GM12891 (cell line): ENCODE results near the gene HSD3B2.
A peak's percentile ranks its signal among the peaks of the same experiment; 100 is the strongest.

Experiments
- DNase-seq: peaks from one replicate; pipeline ENCODE4 v3.0.0; 2011; ENCODE audit warnings: low spot score; ENCODE audit not compliant: insufficient read length
- FAIRE-seq: peaks from 2 replicates; lab custom pipeline; 2011; peaks lifted over from hg19 to GRCh38; lab: Jason Lieb, UNC
- PAX5 ChIP-seq: IDR thresholded peaks from 2 replicates; pipeline ENCODE4 v1.6.1; 2011; ENCODE audit warnings: low read length, moderate library complexity, mild to moderate bottlenecking; ENCODE audit not compliant: insufficient read depth, severe bottlenecking
- POLR2A ChIP-seq: IDR thresholded peaks from 2 replicates; pipeline ENCODE4 v1.6.1; 2011; ENCODE audit warnings: low read depth, low read length, control low read depth
- POLR2AphosphoS5 ChIP-seq: IDR thresholded peaks from 2 replicates; pipeline ENCODE4 v1.6.1; 2011; ENCODE audit warnings: low read depth, low read length, control low read depth
- POU2F2 ChIP-seq: IDR thresholded peaks from 2 replicates; pipeline ENCODE4 v1.6.1; 2011; ENCODE audit warnings: low read depth, mild to moderate bottlenecking, control low read depth, low read length, moderate library complexity
- SPI1 ChIP-seq: IDR thresholded peaks from 2 replicates; pipeline ENCODE4 v1.6.1; 2011; ENCODE audit warnings: low read depth, low read length, control low read depth
- TAF1 ChIP-seq: IDR thresholded peaks from 2 replicates; pipeline ENCODE4 v1.6.1; 2011; ENCODE audit warnings: low read depth, low read length, control low read depth

HSD3B2 gene

DNA sequence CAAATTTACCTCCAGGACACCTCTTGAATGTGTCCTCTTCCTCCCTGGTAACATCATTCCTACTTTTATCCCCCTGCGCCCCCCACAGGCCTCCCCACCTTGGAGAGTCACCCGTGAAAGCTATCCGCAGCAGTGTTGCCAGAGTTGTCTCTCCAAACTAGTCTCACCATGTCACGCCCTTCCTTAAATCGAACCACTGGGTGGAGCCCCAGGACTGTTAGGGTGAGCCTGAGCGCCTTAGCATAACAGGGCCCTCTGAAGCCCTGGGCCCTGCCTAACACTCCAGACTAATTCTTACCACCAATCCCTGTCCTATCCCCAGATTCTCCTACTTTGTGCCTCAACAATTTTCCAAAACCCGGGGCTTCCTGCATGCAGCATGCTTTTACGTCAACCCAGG, 35.0 kb downstream of the HSD3B2 start:
- no peak for TF ChIP-seq SPI1
- no peak for TF ChIP-seq PAX5
- TF ChIP-seq POLR2A, result no peak
- no peak for TF ChIP-seq TAF1
- TF ChIP-seq POU2F2, result no peak
- TF ChIP-seq POLR2AphosphoS5, result no peak
- DNase-seq (no peak), FAIRE-seq (no peak)

DNA sequence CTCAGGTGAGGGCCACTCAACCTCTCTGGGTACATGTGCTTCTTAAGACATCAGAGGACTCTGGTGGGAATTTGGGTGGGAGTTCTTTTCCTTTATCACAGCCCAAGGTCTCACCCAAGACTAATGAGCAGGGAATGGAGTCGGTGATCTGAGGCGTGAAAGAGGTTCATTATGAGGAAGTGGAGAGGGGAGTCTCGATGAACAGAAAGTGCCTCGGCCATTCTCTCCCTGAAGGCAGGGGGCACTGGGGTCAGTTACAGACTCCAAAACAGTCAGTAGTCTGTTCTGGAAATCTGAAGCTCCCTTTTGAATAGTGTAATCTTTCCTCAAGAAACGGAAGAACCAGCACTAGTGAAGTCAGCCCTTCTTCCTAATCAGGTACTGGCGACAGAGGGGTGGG, 36.2 kb downstream of the HSD3B2 start:
- FAIRE-seq (no peak), DNase-seq (no peak)
- TF ChIP-seq POLR2A (no peak), SPI1 (peak; percentile 28; the same call in 1 of the 2 replicates), POLR2AphosphoS5 (no peak)

DNA sequence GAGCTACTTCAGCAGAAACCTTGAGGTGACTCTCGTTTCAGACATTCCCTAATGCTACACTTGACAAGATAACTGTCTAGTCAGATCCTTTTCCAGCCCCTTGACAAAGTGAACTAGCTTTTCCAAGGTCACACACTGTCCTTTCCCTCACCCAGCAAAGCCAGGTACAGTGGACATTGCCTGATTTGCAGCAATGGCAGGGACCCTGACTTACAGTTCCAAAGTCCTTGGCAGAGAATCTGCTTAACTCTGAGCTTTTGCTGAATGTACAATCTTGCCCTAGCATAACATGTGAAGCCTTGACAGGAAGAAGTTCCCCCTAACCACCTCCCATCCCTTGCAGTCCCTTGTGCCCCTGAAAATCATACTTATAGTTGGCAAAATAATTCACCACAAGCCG, 37.1 kb downstream of the HSD3B2 start:
- DNase-seq, result no peak
- no peak for FAIRE-seq
- TF ChIP-seq POLR2A (no peak), SPI1 (no peak), PAX5 (no peak), TAF1 (no peak), POU2F2 (no peak), POLR2AphosphoS5 (no peak)

DNA sequence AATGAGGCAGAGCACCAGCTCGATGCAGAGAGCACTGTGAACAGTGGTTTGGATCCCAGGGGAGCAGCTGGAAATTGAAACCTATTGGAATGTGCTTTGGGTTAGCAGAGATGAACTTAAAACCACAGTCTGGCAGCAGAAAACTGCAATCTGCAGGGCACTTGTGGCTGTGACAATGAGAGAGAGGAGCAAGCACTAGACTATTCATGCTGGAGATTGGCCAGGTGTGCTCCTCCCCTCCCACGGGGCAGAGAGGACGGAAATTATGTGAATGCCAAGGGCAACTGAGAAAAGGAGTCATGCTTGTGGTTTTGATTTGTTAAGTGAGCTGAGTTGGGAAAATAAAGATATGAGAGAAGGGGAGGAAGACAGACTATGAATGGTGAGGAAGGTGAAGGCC, 38.1 kb downstream of the HSD3B2 start:
- DNase-seq, result no peak
- FAIRE-seq, result no peak
- TF ChIP-seq POU2F2, result no peak
- no peak for TF ChIP-seq POLR2A
- no peak for TF ChIP-seq POLR2AphosphoS5
- TF ChIP-seq PAX5, result no peak
- no peak for TF ChIP-seq SPI1
- no peak for TF ChIP-seq TAF1

GRCh38 chr1:119462964-119463363, 48.0 kb downstream of the HSD3B2 start:
- FAIRE-seq (no peak), DNase-seq (no peak)
- TF ChIP-seq SPI1 (no peak), TAF1 (no peak), PAX5 (no peak), POLR2A (no peak), POLR2AphosphoS5 (no peak), POU2F2 (no peak)

DNA sequence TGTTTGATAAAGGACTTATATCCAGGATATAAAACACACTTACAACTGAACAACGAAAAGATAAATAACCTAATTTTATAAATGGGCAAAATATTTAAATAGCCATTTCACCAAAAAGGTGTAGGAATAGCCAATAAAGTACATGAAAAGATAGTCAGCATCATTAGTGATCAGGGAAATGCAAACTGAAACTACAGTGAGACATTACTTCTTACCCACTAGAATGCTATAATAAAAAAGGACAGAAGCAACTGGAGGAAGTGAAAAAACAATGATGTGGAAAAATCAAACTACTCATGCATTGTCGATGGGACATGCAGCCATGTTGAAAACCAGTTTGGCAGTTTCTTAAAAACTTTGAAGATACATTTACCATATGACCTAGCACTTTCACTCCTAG, 48.6 kb downstream of the HSD3B2 start:
- DNase-seq (no peak), FAIRE-seq (no peak)
- TF ChIP-seq PAX5 (no peak), TAF1 (no peak), POLR2A (no peak), POLR2AphosphoS5 (no peak), SPI1 (peak; percentile 44)

- FAIRE-seq, result no peak
- DNase-seq, result no peak
Observed at GRCh38 chr1:119466445-119466844, 51.5 kb downstream of the HSD3B2 start.

GRCh38 chr1:119467219-119467618, 52.3 kb downstream of the HSD3B2 start:
- DNase-seq (no peak), FAIRE-seq (no peak)
- TF ChIP-seq TAF1, result no peak
- no peak for TF ChIP-seq SPI1
- TF ChIP-seq POLR2A, result no peak
- no peak for TF ChIP-seq PAX5
- no peak for TF ChIP-seq POLR2AphosphoS5

More at GRCh38 chr1:119466445-119466844, 51.5 kb downstream of the HSD3B2 start:
- no peak for TF ChIP-seq POLR2A
- no peak for TF ChIP-seq POLR2AphosphoS5
- TF ChIP-seq POU2F2, result no peak
- TF ChIP-seq SPI1, result no peak
- TF ChIP-seq PAX5, result no peak
- no peak for TF ChIP-seq TAF1

- no peak for TF ChIP-seq POU2F2
- no peak for TF ChIP-seq TAF1
- no peak for TF ChIP-seq PAX5
- TF ChIP-seq SPI1, result no peak
- no peak for TF ChIP-seq POLR2A
- no peak for TF ChIP-seq POLR2AphosphoS5
- no peak for FAIRE-seq
- no peak for DNase-seq
Observed at GRCh38 chr1:119467857-119468668, 53.1 kb downstream of the HSD3B2 start.

GRCh38 chr1:119469741-119470140, 54.8 kb downstream of the HSD3B2 start:
- DNase-seq (no peak), FAIRE-seq (no peak)

More at GRCh38 chr1:119469741-119470140, 54.8 kb downstream of the HSD3B2 start:
- TF ChIP-seq POU2F2 (no peak), POLR2A (no peak), SPI1 (no peak), POLR2AphosphoS5 (no peak), TAF1 (no peak), PAX5 (no peak)
